ENCODE results near the gene EVX1.

Gene EVX1

DNA sequence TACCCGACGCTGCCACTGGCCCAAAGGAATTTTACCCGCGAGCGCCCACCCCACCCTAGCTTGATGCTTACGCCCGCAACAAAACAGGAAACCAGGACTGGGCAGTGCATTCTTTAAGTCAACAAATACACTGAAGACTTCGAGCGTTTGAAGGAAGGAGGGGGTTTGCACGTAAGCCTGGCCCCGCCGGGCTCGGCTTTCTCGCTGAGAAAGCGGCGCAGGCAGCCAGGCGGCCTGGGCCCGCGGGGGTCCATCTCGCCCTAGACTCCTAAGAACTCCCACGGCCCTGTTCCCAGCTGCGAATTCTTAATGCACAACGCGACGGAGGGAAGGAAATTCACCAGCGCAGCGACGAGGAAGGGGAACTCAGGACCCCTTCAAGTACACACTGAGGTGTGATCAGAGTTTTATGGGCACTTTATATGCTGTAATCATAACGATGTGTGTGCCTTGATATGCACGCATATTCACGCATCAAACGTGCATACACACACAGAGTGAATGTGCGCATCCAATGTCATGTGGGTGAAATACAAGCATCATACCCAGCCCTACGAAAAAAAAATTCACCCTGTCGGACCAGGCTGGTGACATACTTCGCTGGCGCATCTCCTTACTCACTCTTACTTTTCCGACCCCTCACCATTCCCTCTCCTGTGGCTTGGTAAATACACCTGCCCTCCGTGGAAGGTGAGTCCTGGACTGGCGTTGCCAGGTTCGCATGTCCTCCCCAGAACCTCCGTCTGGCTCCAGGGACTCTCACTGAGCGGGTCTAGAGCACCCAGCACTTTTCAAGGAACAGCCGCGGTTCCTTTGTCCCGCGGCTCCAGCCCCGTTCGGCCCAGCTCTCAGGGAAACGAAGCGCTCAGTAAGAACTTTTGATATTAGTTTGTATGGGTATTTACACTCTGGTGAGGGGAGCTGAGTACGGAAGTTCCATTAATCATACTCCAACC is 37.0 kb upstream of the EVX1 start:
- no peak for DNase-seq

DNA sequence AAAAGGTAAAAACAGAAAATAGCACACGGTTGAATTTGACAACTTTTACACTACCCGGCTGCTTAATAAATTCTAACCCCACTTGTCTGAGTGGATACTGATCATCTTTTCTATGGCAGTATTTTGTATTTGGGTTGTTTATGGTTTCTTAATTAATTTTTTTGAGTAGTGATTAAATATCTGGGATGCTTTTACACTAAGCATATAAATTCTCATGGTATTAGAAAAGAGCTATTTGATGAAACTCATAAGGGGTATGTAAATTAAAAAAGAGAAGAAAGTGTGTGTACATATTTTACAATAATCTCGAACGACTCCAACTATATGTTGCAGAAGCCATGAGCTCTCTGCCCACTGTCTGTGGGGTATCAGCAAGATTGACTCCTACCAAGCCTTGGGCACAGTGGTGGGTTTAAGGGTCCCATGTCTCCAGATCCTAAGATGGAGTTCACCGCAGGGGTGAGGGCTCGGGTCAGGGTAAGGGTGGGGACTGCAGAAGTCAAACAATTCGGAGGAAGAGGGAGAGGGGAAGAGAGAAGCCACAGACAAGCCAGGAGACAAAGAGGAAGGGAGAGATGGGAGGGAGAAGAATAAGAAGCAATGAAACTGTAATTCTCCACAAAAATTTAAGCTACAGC is 35.1 kb upstream of the EVX1 start:
- DNase-seq: no peak

DNA sequence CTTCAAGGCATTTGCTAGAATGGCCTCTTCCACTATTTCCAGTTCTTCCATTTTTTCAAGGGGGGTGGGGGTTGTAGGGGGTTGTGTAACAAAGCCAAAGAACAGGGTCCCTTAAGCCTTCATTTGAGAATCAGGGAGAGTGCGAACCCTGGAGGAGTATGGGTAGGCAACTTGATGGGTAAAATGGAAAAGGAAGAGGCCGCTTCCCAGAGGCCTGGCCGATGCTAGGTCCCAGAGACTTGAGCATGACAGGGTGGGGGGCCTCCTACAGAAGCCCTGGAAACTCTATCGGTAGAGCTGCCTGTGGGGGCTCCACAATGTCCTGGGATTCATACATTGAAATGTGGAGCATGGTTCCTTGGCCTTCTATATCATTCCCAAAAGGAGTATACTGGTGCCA is 33.6 kb upstream of the EVX1 start:
- no peak for DNase-seq

DNA sequence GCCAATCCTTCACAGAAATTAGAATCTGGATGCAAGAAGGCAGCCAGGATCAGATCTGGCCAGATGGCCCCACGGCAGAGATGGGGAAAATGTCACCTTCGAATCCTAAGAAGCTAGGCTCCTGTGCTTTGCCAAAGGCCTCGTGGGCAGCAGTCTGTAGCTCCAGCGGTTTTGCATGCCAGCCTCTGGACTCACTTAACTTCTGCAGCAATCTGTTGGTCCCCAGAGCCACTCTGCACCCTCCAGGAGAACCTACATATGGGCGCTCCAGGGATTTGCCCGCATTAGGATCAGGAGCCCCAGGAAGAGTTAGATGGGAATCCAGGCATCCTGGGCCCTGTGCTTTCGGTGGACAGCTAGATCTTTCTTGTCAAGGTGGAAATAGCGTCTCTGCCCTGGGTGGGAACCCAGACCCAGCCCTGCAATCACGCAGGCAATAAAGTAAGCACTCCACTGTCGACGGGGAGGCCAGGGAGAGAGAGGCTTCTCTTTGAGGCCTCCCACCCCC is 32.6 kb upstream of the EVX1 start:
- DNase-seq: no peak

DNA sequence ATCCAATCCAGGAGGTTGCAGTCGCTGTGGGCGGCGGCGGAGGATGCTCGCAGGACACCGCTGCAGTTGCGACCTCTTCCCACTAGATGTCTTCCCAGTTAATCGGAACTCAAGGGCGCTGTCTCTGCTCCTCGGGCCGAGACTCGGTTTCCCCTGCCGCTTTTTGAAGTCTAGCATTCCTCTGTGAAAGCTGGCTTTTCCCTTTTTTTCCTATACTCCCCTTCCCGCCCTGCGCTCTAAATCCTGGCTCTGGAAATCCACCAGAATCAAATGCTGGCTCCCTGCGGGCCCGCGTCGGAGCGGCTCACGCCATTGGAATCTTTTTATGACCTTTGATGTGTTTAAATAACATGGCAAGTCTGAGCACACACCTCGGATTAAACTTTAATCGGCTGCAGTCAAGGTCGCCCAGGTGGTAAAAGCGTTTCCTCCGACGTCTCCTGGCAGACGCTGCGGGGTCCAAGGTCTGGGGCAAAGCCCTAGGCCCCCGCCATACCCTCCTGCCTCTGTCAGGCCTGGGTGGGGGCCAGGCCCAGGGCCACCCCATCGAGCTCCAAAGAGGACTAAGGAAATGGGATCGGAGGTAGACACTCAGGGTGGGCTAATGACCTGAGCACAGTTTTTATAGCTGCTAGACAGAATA is 32.0 kb upstream of the EVX1 start:
- peak; percentile 80 for DNase-seq

DNA sequence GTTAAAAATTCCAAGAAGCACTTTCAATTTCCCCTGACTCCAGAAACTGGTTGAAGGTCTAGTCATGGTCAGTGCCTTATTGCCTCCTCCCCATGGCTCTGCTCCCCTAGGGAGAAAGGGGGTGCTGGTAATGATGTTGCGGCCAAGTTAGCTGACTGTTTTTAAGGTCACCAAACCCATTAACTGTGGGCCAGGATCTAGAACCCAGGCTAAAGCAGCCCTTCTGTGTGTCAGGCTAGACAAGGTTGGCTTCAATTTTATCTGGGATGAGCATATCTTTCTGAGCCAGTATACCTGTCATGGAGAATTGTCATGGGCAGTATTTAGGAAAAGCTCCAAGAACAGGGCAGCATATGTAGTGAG is 31.5 kb upstream of the EVX1 start:
- DNase-seq: no peak

DNA sequence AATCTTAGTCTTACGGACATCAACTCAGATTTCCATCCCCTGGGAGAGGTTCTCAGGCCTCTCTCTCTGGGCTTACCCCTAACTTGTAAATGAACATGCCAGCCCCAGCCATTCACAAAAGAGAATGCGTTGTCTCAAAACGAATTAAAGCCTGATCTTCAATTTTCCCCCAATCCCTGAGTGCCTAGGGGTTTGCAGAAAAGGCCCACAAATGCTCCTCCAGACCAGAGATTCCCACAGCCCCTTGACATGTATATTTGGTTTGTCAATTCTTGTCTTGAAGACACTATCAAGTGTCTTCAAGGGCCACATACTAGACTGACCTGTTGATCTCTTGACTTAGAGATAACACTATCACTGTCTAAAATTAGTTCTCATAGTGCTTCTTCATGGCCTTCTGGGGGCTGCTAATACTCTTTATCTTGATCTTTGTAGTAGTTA is 30.8 kb upstream of the EVX1 start:
- no peak for DNase-seq

DNA sequence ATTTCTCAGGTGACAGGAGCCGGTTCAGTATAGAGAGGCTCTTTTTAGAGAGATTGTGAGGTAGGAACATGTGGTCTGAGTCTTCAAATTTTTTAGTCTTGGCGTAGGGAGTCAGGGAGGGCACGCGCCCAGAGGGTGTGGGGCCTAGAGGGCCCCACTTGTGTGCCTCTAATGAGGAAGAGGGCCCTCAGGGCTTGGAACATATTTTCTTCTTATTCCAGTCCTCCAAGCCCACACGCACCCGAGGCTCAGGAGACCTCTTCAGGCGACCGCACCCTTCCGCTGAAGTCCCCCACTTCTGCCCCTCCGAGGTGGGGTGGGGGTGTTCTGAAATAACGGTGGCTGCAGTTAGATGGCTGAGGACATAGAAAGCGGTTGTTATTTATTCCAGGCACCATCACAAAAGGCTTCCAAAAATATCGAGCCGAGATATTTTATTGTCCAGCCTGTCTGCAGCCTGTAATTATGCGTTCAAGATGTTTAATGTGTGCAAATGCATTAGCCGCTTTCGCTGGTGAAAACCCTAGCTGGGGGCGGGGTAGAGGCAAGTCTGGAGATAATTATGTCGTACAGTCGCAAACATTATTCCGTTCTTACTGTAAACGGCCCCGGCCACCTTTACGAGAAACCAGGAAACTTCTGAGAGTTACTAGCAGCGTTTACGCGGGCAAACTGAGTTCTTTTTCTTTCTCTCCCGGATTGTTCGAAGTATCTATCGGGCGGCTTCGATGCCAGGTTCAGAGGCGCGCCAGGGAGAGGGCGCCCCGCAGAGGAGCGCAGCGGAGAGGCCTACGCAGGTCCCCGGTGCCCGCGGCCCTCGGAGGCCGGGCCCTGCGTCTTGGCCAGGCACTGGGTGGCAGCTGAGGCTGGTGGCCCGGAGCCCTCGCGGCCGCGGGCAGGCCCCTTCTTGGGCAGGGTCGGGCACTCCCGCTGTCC is 29.8 kb upstream of the EVX1 start:
- DNase-seq: peak; percentile 38

DNA sequence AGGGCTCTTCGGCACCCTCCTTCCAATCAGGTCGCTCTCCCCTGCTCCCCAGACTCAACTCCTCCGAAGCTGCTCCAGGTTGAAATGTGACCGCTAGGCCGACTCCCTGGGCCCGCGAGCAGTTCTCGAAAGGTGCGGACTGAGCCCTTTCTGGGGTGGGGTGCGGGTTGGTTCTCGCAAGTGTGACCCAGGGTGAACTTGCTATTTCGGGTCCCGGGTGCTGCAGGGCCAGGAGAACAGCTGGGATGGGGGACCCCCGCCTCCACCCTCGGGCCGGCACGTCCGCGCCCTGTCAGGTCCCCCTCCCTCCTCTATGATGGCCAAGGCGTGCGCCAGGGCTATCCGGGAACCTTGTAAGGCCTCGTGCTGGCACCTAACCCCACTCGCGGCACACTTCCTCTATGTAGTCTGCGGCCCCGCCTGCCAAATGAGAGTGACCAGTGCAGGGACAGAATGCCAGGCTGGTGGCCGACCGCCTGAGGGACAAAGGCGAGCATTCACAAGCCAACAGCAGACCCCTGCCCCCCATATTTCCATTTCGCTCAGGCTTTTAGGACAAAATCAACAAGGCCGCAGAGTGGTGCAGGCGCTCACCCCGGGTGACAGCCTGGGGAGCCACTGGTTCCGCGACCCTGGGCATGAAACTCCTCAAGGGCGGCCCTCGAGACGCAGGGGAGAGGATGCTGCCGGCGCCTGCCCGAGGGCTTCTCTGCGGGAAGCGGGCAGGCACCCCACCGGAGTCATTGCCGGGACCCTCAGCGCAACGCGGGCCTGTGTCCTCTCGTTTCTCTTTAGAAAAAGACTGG is 29.0 kb upstream of the EVX1 start:
- DNase-seq: no peak

DNA sequence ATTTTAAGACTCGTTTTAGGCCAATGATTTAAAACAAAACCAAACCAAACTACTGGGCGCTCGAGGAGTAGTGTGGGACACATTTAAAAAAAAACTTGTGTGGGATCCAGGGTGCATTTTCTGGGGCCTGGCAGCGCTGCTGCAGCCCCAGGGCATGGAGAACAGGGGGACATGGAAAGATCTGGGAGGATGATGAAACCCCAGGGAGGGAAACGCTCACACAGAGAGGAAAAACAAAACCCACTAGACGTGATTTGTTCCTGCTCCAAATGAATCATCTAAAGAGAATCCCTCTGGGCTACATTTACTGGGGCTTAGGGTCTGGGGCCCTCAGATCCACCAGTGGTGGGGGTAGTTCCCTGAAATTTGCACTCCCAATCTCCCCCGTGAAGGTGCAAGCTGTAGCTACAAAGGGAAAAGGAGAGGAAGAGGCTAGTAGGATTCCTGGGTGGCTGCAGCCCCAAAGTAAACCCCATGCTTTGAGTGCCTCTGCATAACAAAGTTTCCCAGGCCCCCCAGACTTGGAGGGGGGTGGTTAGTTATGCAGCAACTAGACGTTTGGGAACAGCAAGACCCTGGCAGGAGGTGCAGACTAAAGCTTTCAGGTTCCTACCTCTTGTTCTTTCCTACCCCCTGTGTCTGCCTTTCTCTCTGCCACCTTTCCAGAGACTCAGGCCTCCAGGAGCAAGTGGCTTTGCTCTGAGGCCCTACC is 28.2 kb upstream of the EVX1 start:
- DNase-seq: no peak

DNA sequence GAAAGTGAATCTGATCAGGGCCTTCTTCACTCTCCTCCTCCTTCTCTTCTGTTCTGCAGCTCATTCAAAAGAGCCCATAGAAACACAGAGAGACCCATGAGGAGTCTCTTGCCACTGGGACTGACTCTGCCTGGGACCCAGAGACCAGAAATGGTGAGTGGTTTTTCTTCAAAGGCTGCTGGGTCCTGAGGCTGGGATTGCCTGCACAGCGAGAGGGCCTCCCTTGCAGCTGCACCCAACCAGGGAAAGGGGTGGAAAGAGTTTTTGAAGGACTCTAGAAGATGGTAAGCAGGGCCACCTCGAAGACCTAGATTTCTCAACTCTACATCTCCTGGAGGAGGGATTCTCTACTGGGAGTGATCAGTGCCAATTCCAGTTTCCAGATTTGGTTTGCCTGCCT is 27.2 kb upstream of the EVX1 start:
- no peak for DNase-seq

DNA sequence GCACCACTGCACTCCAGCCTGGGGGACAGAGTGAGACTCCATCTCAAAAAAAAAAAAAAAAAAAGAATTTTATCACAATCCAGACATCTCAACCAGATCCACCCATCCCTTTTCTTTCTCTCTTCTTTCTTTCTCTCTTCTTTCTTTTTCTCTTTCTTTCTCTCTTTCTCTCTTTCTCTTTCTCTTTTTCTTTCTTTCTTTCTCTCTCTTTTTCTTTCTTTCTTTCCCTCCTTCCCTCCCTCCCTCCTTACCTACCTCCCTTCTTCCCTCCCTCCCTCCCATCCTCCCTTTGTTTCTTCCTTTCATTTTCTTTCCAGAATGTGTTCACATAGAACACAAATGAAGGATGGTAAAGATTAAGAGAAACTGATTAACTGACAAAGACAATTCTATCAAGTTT is 24.7 kb upstream of the EVX1 start:
- DNase-seq: no peak

DNA sequence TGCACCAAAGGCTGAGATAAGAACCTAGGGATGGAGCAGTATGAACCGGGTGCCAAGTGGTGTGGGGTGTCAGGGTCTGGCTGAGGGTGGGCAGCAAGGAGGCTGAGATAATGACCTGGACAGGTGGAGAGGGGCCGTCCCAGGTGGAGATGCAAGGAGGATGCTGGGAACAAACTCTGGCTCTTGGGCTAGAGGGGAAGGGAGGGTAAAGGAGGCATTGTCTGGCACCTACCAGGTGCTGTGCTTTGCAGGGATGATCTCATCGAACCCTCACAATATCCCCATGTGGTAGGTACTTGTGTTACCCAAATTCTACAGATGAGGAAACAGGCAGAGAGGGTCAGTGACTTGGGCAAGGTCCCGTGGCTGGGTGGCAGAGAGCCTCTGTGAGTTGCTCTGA is 22.8 kb upstream of the EVX1 start:
- DNase-seq: no peak

DNA sequence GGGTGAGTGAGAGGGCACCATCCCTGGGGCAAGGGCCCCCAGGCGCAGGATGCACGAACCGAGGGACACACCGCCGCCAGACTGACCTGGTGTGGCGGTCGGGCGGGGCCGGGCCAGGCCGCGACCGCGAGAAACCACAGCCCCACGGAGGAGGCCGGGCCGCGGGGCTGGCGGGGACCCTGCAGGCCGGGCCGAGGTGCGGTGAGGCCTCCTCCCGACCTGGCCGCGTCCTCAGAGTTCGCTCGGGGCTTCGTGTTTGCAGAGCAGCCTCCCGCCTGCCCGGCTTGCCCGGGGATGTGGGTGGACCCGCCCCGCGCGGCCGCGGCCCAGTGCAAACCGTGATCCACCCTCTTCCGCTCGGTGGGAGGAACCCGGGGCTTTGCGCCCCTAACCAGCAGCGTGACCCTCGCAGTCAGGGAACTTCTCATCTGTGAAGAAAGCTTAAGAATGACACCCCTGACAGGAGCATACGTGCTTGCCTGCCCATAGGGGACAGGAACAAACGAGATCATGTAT is 22.1 kb upstream of the EVX1 start:
- no peak for DNase-seq

DNA sequence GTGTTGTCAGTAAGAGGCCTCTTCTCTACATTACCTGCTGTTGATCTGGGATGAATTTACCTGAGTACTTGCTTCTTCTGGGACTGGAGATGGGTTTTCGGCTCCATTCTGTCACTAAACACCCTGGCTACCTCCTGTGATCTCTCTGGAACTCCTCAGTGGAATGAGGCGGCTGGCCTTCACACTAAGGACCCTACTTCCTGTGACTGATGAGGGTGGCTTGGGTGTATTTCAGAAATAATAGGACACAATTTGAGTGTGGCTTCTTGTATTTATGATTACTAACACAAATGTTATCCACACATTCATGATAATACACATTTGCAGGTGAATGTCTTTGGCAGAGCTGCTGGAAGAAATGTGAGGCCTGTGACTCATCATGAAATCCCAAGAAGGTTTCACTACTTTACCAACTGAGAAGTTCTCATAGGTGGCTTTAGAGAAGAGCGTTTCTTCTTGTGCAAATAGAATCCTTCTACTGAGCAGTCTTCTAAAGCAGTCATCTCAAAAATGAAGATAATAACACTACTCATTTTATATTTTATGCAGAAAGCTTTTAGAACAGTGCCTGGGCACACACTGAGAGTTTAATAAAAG is 21.3 kb upstream of the EVX1 start:
- DNase-seq: no peak

DNA sequence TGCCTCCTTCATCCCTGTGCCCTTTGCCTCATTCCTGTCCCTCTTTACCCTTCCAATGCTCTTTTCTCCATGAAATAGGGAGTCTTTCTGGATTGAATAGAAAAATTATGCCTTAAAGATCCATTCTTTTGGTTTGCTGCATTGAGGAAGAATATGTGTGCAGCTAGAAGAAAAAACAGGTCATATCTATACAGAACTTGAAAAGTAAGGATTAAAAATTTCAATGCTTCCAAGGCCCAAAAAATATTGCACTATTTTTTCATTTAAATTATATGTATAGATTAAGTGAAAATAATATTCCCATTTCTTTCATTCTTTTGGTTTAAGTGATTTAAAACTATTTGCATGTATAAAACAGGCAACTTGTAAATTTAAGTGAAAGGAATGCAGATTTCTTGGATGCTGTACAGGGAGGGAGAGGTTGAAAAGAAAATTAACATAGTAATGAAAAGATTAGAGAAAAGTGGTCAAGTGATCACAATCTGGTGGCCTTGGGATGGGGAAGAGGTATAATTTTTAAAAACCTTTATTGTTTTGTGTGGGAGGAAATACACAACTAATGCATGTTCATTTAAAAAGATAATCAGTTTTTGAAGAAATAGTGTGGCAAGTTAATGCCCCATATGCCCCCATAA is 18.5 kb upstream of the EVX1 start:
- DNase-seq: no peak

DNA sequence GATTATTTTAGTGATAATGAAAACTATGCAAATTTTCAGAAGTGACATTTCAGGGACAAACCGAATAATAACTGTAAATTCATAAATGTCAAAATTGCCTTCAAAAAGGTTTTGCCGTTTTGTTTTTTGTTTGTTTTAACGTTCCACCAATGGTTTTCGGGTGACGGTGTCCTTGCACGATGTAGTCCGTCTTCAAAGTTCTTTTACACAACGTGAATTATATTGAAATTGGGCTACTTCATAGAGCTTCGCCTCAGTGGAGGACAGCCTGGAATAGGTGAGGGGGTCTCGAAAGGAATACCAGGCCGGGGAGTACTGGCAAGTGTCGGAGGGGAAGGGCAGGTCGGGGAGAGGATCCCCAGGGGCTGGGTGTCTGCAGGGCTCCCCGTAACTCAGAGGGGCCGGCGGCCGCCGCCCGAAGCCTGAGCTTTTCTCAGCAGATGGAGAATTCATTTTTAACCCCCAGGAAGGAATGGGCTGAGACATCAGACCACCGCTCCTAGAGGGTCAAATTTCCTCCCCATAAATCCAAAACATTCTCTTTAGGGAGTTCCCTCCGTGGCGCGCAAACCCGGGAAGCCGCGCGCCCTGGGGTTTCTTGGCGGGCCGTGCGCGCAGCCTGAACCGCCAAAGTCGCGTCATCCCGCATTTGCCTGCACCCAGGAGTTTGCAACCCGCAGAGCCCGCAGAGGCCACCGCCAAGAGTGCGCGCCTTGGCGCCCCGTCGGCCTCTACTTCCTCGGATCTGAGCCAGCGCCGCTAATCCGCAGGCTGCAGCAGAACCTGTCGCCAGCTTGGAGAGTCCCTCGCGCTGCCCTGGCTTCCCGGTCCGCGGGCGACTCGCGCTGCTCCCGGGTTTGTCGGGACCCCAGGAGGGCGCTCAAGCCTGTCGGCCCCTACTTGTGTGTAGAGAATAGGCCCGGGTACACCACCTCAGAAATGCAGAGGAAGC is 17.3 kb upstream of the EVX1 start:
- no peak for DNase-seq

DNA sequence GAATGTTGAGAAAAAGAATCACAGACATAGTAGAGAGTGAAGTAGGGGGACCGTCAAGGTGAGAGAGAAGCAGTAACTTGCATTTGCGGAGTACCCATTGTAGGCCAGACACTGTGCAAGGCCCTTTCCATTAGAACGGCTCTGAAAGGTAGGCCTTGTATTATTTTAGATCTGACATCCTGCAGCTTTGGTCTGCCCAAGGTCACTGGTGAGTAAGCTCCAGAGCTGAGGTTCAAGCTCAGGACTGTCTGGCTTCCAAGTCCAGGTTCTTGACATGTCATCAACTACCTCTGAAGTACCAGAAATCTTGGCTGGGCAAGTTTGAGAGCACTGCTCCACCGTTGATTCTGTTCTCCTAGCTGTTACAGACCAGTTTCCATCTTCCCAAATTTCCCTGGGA is 13.2 kb upstream of the EVX1 start:
- no peak for DNase-seq

All from DMS53 (cell line).